Right lobe of liver (tissue), 6 donors: Measurements from ENCODE around the gene RAB3A. TPM values are rescaled to one million over a fixed set of nuclear protein-coding genes. Genes with fewer than 3 reads are reported as not detected.
"Not testable (repeated sequence)": the region's sequence is repeated elsewhere in the genome, so short reads cannot be mapped to it uniquely, and the experiment has no call there.

Source experiments
- ATAC-seq, 4 donors: fragments of 200-7000 bp; cut with Tn5 transposase; one replicate each; pipeline ENCODE4 v1.9.1; 2020; ENCODE audit warnings: mild to moderate bottlenecking in 4 of 4, moderate library complexity in 4 of 4
- DNase-seq, 3 donors: peaks; one replicate each; pipeline ENCODE4 v3.0.0-alpha.2; 2020
- H3K27ac ChIP-seq, 3 donors: fragments of 200-600 bp; one replicate each; pipeline ENCODE4 v1.8.0; 2022
- H3K27me3 ChIP-seq, 2 donors: fragments of 200-600 bp; one replicate each; pipeline ENCODE4 v1.8.0; 2022
- H3K36me3 ChIP-seq, 4 donors: fragments of 200-600 bp; sonication (generic) in 1 of 4; one replicate each; pipeline versions ENCODE4 v1.5.1 to v1.8.0; 2017 to 2022; ENCODE audit warnings: control low read depth in 1 of 4
- H3K4me1 ChIP-seq, 4 donors: fragments of 200-600 bp; sonication (generic) in 1 of 4; one replicate each; pipeline versions ENCODE4 v1.5.1 to v1.8.0; 2017 to 2022; ENCODE audit warnings: control low read depth in 1 of 4
- H3K4me3 ChIP-seq, 3 donors: fragments of 200-600 bp; one replicate each; pipeline ENCODE4 v1.8.0; 2022
- H3K9me3 ChIP-seq, 4 donors: fragments of 200-600 bp; sonication (generic) in 1 of 4; one replicate each; pipeline versions ENCODE4 v1.5.1 to v1.8.0; 2017 to 2022; ENCODE audit warnings: control low read depth in 1 of 4
- CTCF ChIP-seq, 4 donors: fragments of 200-600 bp in 3 of 4; fragments of 450-650 bp in 1 of 4; IDR thresholded peaks; one replicate each; pipeline versions ENCODE4 v1.5.1 to v1.8.0; 2016 to 2022; ENCODE audit warnings: antibody characterized with exemption in 4 of 4, mild to moderate bottlenecking in 2 of 4
- POLR2A ChIP-seq: fragments of 450-650 bp; IDR thresholded peaks from one replicate; pipeline ENCODE4 v1.6.1; 2017; ENCODE audit warnings: antibody characterized with exemption, mild to moderate bottlenecking
- WGBS: methylation state at CpG from one replicate; pipeline ENCODE4 v1.1.6; 2018; ENCODE audit warnings: low coverage, low lambda C conversion rate; ENCODE audit not compliant: insufficient coverage; ENCODE audit errors: missing lambda C conversion rate; 5-methylcytosine and 5-hydroxymethylcytosine counted together
- intact Hi-C, 2 donors: fragments of 100-400 bp; cut with DNase I; formaldehyde crosslinking; loops; one replicate each; pipeline versions ENCODE4 v1.11.2 to v1.14.1; 2022
- total RNA-seq, 6 experiments: library from RNA; depleted of rRNA in 2 of 6; stranded (reverse); fragments of >200 nt in 2 of 6; fragmentation: NEBNext Ultra II Directional in 3 of 6; extraction: Animal tissue kit (Norgen Biotek cat#: 25700) in 3 of 6; gene quantifications; one replicate each; pipeline versions ENCODE4 v1.1.0 to v1.2.4, GENCODE V29; 2016 to 2023
- donor health status: DM: no; HTN: yes; CAD: no.
- donor health status: DM: no; HTN: no; CAD: no.
- donor health status: DM: no; HTN: no; CAD: no.
- donor health status: DM: no; HTN: yes; CAD: no.
- donor health status: DM: no; HTN: yes; CAD: no.

Gene RAB3A
- total RNA-seq, 6 experiments from 2014 or later, result 0.81 to 2.6 (median 1.4) TPM

- Histone ChIP-seq H3K4me1 (no peaks in the 10 kb centered on the region), H3K36me3 (no peaks in the 10 kb centered on the region), H3K27me3 (no peaks in the 10 kb centered on the region), H3K27ac (no peak overlapping the region), H3K4me3 (no peak overlapping the region), H3K9me3 (no peaks in the 10 kb centered on the region)
- ATAC-seq (no peak), DNase-seq (no peak)
- 100% methylated on average over 3 of the region's 17 CpGs for WGBS
- intact Hi-C loops, result no loop called here
- TF ChIP-seq POLR2A, result no peak
- no peak for TF ChIP-seq CTCF (IDR thresholded peaks at IDR 0.05)
These were observed 14.3 kb upstream of the RAB3A start for GRCh38 chr19:18218159-18218558.

GRCh38 chr19:18216789-18217188 is 12.9 kb upstream of the RAB3A start:
- no peaks in the 10 kb centered on the region for H3K27me3 ChIP-seq
- H3K27ac ChIP-seq, result no peak overlapping the region
- intact Hi-C loops, result no loop called here
- H3K36me3 ChIP-seq, result no peaks in the 10 kb centered on the region
- H3K9me3 ChIP-seq, result no peaks in the 10 kb centered on the region
- ATAC-seq (no peak), DNase-seq (no peak)
- H3K4me3 ChIP-seq, result no peak overlapping the region
- WGBS, result 100% methylated on average over 4 of the region's 8 CpGs
- TF ChIP-seq CTCF (IDR thresholded peaks at IDR 0.05) (no peak), POLR2A (no peak)
- no peaks in the 10 kb centered on the region for H3K4me1 ChIP-seq

- DNase-seq (no peak), ATAC-seq (no peak)
- TF ChIP-seq POLR2A (no peak), CTCF (IDR thresholded peaks at IDR 0.05) (no peak)
- no peak overlapping the region for H3K4me3 ChIP-seq
- no peak overlapping the region for H3K27ac ChIP-seq
- H3K27me3 ChIP-seq, result no peaks in the 10 kb centered on the region
- H3K9me3 ChIP-seq, result no peaks in the 10 kb centered on the region
- H3K4me1 ChIP-seq, result no peaks in the 10 kb centered on the region
- 52% methylated on average over 6 of the region's 7 CpGs for WGBS
- H3K36me3 ChIP-seq, result no peaks in the 10 kb centered on the region
- intact Hi-C loops, result loop anchor here (5.0 kb wide), 2 partner anchors 32 to 37 kb away; no protein-coding TSS in a partner anchor
These were observed 11.1 kb upstream of the RAB3A start for GRCh38 chr19:18214779-18215433.

- no peak for TF ChIP-seq POLR2A
- TF ChIP-seq CTCF (IDR thresholded peaks at IDR 0.05), result no peak
- intact Hi-C loops, result loop anchor here (5.0 kb wide), 2 partner anchors 36 to 41 kb away; no protein-coding TSS in a partner anchor
- Histone ChIP-seq H3K27me3 (no peaks in the 10 kb centered on the region), H3K36me3 (no peaks in the 10 kb centered on the region), H3K4me1 (no peaks in the 10 kb centered on the region), H3K27ac (no peak overlapping the region), H3K9me3 (no peaks in the 10 kb centered on the region), H3K4me3 (no peak overlapping the region)
- WGBS, result 62% methylated on average over 10 of the region's 14 CpGs
- DNase-seq (no peak), ATAC-seq (peak in 1 of 4 donors; percentile 13)
These were observed 7.8 kb upstream of the RAB3A start for GRCh38 chr19:18211683-18212082.

GRCh38 chr19:18209912-18210311 is 6.1 kb upstream of the RAB3A start:
- H3K4me3 ChIP-seq, ATAC-seq, H3K36me3 ChIP-seq, H3K9me3 ChIP-seq, H3K27me3 ChIP-seq, DNase-seq, H3K27ac ChIP-seq, H3K4me1 ChIP-seq: not testable (repeated sequence)
- 70% methylated on average over 5 of the region's 5 CpGs for WGBS
- intact Hi-C loops, result loop anchor here (5.0 kb wide), 2 partner anchors 37 to 42 kb away; no protein-coding TSS in a partner anchor
